Stomach (tissue), 4 donors: ENCODE measurements around the gene LIPE.

Experiments used
- CTCF ChIP-seq, 7 experiments: fragments of 450-650 bp in 4 of 7; fragments of 200-600 bp in 3 of 7; sonication (generic) in 3 of 7; IDR thresholded peaks; one replicate each; pipeline ENCODE4 v1.5.1; 2016 to 2019; ENCODE audit warnings: antibody characterized with exemption in 7 of 7, control low read depth in 2 of 7, mild to moderate bottlenecking in 1 of 7
- EP300 ChIP-seq: sonication (generic); formaldehyde crosslinking; IDR thresholded peaks from one replicate; pipeline ENCODE4 v1.6.1; 2017; ENCODE audit warnings: antibody characterized with exemption
- POLR2A ChIP-seq, 4 donors: fragments of 450-650 bp; IDR thresholded peaks; one replicate each; pipeline ENCODE4 v1.6.1; 2016; ENCODE audit warnings: antibody characterized with exemption in 4 of 4, control low read depth in 2 of 4, mild to moderate bottlenecking in 1 of 4, moderate library complexity in 1 of 4
- POLR2AphosphoS5 ChIP-seq, 3 donors: sonication (generic); formaldehyde crosslinking; IDR thresholded peaks; one replicate each; pipeline ENCODE4 v1.6.1; 2016; ENCODE audit warnings: antibody characterized with exemption in 3 of 3

DNA sequence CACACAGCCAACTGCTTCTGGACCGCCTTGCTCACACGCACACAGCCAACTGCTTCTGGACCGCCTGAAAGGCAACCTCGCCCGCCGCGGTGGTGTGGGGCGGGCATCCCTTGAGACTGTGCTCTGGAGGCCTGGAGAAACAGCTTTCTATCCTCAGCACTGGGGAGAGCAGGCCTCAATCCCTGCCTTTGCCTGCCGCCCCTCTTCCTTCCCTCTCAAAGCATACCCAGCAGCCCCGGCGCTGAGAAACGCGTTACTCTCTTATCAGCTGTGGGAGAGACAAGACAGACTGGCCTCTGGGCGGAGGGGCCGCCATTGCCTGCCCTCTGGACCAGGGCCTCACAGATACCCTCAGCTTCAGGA lies 2.9 kb downstream of the LIPE start:
- TF ChIP-seq CTCF (IDR thresholded peaks at IDR 0.05) (no peak), POLR2A (IDR thresholded peaks at IDR 0.05) (no peak), EP300 (no peak), POLR2AphosphoS5 (IDR thresholded peaks at IDR 0.05) (no peak)
